Immature natural killer cell (primary cell): ENCODE data around the gene GRID1. TPM values are rescaled to one million over a fixed set of nuclear protein-coding genes. Genes with fewer than 3 reads are reported as not detected.

Experiments
- DNase-seq, 3 donors: peaks; one replicate each; pipeline ENCODE4 v3.0.0; 2022; ENCODE audit warnings: mixed read lengths in 1 of 3
- H3K27ac Mint-ChIP-seq, 6 donors: one replicate each; pipeline ENCODE4 v1.8.0; 2020; ENCODE audit warnings: mixed read lengths in 6 of 6, mild to moderate bottlenecking in 5 of 6, inconsistent platforms in 4 of 6, moderate library complexity in 3 of 6
- H3K27me3 Mint-ChIP-seq, 3 donors: one replicate each; pipeline ENCODE4 v1.8.0; 2020 to 2021; ENCODE audit warnings: low read depth in 3 of 3, mild to moderate bottlenecking in 3 of 3, mixed read lengths in 3 of 3, moderate library complexity in 3 of 3, inconsistent platforms in 1 of 3
- H3K36me3 Mint-ChIP-seq, 3 donors: one replicate each; pipeline ENCODE4 v1.8.0; 2020; ENCODE audit warnings: mixed read lengths in 3 of 3, inconsistent platforms in 2 of 3, mild to moderate bottlenecking in 2 of 3
- H3K4me1 Mint-ChIP-seq, 2 donors: one replicate each; pipeline ENCODE4 v1.8.0; 2020; ENCODE audit warnings: inconsistent platforms in 2 of 2, mild to moderate bottlenecking in 2 of 2, mixed read lengths in 2 of 2, moderate library complexity in 1 of 2
- H3K4me3 Mint-ChIP-seq, 5 donors: one replicate each; pipeline ENCODE4 v1.8.0; 2020; ENCODE audit warnings: mild to moderate bottlenecking in 5 of 5, mixed read lengths in 5 of 5, inconsistent platforms in 3 of 5, moderate library complexity in 3 of 5
- H3K9me3 Mint-ChIP-seq, 6 donors: one replicate each; pipeline ENCODE4 v1.8.0; 2020; ENCODE audit warnings: mild to moderate bottlenecking in 6 of 6, mixed read lengths in 6 of 6, inconsistent platforms in 4 of 6, moderate library complexity in 3 of 6
- polyA plus RNA-seq, 3 donors: library from polyadenylated mRNA; unstranded; fragments of 300-500 nt; fragmentation: Illumina TruSeq; gene quantifications; one replicate each; pipeline ENCODE4 v1.2.3, GENCODE V29; 2021

GRID1 gene
- polyA plus RNA-seq, 3 donors from 2014 or later, result not detected

DNA sequence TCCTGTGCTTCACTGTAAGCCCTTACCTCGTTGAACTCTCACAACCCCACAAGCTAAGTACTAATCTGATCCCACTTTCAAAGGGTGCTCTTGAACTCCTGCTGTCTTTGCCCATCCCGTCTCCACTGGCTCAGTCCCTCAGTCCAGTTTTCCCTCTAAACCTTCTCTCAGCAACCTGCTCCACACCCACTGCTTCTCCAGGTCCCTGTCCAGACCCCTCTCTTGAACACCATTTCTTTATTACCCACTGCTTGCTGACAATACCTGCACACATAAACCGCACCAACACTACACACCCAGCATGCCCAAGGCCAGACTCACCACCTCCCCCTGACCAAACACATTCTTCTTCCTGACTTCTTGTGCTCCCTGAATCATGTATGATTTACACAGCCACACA, 343.3 kb downstream of the GRID1 start:
- Mint-ChIP-seq H3K27me3 (no peaks in the 10 kb centered on the region), H3K4me3 (no peak overlapping the region), H3K36me3 (no peaks in the 10 kb centered on the region), H3K27ac (no peak overlapping the region), H3K4me1 (no peaks in the 10 kb centered on the region), H3K9me3 (no peaks in the 10 kb centered on the region)
- DNase-seq, result no peak

DNA sequence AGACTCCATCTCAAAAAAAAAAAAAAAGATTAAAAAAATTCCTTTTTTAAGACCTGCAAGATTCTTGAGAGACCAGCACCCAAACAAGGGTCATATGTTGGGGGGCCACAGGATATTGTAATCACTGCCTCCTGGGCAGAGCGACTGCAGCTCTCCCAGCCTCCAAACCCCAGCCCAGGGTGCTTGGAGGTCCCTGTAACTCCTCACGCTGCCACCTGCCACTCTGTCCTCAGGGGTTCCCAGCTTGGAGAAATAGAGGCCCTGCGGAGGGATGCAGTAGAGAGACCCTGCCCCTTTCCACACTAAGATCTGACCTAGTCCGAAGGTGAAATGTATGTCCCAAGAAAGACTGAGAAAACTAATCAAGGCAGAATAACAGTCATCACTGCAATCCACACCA, 343.7 kb downstream of the GRID1 start:
- Mint-ChIP-seq H3K36me3 (no peaks in the 10 kb centered on the region), H3K4me3 (no peak overlapping the region), H3K27ac (no peak overlapping the region), H3K9me3 (no peaks in the 10 kb centered on the region), H3K4me1 (no peaks in the 10 kb centered on the region), H3K27me3 (no peaks in the 10 kb centered on the region)
- DNase-seq, result no peak

DNA sequence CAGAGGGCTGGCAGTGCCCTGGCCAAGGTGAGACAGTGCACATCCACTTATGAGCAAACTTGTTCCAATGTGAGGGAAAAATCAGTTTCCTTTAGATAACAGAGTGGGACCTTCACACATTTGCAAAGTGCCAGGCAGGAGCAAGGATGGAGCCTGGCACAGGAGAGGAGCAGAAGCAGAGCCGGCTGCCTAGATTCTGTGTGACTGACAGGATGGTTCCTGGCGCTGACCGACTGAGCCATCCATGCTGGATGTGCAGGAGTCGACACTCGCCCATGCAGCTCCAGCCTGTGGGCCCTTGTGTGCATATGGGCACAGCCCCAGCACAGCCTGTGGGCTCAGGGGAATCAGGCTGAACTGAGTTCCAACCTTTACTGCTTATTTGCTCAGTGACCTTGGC, 346.5 kb downstream of the GRID1 start:
- Mint-ChIP-seq H3K36me3 (no peaks in the 10 kb centered on the region), H3K27me3 (peaks cover 0 to 3% (median 3%) of the 10 kb centered on the region in 3 donors), H3K9me3 (no peaks in the 10 kb centered on the region), H3K27ac (no peak overlapping the region), H3K4me1 (no peaks in the 10 kb centered on the region), H3K4me3 (no peak overlapping the region)
- no peak for DNase-seq

DNA sequence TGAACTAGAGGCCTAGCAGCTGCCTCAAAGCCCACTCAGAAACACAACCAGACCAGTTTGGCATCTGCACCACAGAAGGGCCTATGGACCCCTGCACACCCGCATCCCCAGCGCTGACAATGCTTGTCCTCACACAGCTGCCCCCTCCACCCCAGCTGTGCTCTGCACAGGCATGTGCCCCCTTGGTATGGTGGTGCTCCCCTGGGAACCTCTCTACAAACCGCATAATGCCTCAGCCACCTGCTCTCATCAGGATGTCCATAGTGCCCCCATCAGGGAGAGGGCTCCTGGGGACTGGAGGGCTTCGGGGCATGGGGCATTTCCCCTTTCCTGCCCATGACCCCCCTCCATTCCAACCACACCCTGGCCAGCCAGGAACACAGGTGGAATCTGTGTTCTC, 347.5 kb downstream of the GRID1 start:
- Mint-ChIP-seq H3K27ac (no peak overlapping the region), H3K27me3 (peaks cover 2 to 3% (median 3%) of the 10 kb centered on the region in 3 donors), H3K4me3 (no peak overlapping the region), H3K9me3 (no peaks in the 10 kb centered on the region), H3K36me3 (no peaks in the 10 kb centered on the region), H3K4me1 (no peaks in the 10 kb centered on the region)
- no peak for DNase-seq

DNA sequence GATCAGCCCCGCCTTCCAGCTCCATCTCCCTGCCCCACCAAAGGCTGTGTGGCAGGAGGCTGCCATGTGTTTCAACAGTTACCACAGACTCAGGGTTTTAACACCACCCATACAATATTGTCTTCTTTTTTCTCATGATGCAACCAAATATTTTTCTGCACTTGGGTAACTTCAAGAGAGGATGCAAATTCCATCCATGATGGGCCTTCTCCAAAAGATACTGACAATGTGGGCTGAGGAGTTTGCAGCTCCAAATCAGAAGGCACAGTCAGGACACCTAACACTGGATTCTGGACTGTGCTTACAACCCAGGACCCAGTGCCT, 347.9 kb downstream of the GRID1 start:
- Mint-ChIP-seq H3K4me3 (no peak overlapping the region), H3K27ac (no peak overlapping the region), H3K36me3 (no peaks in the 10 kb centered on the region), H3K27me3 (peaks cover 2 to 3% (median 3%) of the 10 kb centered on the region in 3 donors), H3K4me1 (no peaks in the 10 kb centered on the region), H3K9me3 (no peaks in the 10 kb centered on the region)
- no peak for DNase-seq

DNA sequence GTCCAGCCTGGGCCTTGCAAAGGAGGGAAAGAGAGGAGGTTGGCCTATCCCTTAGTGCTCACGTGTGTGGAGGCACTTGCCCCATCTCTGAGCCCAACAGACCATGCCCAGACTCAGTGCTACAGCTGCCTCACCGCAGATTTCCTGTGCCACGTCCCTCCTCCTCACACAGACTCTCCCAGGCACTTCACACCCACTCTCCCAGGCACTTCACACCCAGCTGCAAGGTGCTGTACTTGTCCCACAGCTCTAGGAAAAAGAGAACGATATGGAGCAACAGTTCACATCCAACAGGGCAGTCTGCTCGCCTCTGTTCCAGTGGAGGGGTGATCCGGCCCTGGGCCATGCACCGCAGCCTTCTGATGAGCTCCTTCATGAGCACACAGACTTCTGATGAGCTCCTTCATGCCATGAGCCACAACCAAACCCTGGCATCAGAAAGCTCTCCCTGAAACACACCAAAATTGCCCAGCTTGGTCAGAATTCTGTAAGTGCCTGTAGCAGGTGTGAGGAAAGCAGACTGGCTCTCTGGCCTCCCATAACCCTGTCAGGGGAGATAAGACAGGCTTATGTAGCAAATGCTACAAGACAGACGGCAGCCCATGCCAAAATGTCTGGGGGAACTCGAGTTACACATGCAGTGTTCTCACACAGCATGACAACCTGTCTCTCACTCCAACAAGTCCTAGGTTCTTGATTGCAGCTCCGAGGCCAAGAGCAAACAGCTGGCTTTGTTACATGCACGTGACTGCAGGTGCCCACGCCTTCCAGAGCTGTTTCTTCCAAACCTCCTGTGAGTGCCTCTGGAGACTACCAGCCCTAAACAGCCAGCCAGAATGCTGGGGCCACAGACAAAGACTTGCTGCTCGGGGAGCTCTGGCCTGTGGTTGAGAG, 348.5 kb downstream of the GRID1 start:
- Mint-ChIP-seq H3K27ac (no peak overlapping the region), H3K9me3 (no peaks in the 10 kb centered on the region), H3K4me3 (peak overlapping the region in 1 of 5 donors; percentile 28), H3K4me1 (no peaks in the 10 kb centered on the region), H3K27me3 (peaks cover 2 to 3% (median 3%) of the 10 kb centered on the region in 3 donors), H3K36me3 (no peaks in the 10 kb centered on the region)
- no peak for DNase-seq

DNA sequence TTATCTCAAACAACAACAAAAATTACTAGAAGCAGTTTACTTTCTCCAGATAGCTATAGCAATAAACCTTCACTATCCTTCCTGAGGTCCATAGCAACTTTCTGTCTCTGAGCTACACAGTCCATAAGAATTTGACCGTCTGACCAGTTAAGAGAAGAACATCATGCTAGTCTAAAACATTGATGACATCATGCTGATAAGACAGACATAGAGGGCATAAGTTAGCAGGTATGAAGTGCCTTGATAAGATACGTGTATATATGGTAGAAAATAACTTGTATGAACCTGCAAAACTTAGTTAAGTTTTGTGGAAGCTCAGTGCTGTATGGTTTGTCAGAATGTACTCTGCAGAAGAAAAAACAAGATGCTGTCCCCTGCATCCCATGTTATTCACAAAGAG, 353.0 kb downstream of the GRID1 start:
- Mint-ChIP-seq H3K4me3 (no peak overlapping the region), H3K9me3 (no peaks in the 10 kb centered on the region), H3K27ac (no peak overlapping the region), H3K36me3 (no peaks in the 10 kb centered on the region), H3K4me1 (no peaks in the 10 kb centered on the region), H3K27me3 (peaks cover 4% of the 10 kb centered on the region in 3 donors)
- no peak for DNase-seq

DNA sequence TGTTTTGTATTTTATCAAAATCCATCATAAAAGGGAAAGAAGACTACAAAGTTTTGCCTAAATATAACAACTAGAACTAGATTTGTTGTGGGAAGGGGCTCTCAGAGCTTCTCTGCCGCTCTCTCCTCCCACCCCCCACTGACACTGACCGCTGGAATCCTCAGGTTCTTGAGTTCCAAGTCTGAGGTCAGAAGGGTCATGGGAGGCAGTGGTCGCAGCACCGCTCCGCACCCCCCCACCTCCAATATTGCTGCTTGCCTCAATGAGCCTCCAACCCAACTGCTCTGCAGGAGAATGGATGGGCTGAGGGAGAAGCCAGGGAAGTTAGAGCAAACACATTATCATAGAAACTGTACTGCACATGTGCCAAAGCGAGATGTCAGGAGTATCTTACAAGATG, 359.4 kb downstream of the GRID1 start:
- Mint-ChIP-seq H3K27me3 (peaks cover 1 to 10% (median 2%) of the 10 kb centered on the region in 3 donors), H3K36me3 (no peaks in the 10 kb centered on the region), H3K27ac (no peak overlapping the region), H3K9me3 (no peaks in the 10 kb centered on the region), H3K4me1 (no peaks in the 10 kb centered on the region), H3K4me3 (no peak overlapping the region)
- no peak for DNase-seq

DNA sequence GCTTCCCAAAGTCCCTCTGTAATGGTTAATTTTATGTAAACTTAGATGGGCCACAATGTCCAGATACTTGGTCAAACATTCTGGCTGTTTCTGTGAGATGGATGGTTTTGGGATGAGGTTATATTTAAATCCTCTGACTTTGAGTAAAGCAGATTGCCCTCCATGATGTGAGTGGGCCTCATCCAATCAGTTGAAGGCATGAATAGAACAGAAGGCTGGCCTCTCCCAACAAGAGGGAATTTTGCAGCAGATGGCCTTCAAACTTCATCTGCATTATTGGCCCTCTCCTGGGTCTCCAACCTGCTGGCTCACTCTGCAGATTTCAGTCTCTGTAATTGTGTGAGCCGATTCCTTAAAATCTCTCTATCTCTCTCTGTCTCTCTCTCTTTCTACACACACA, 362.3 kb downstream of the GRID1 start:
- Mint-ChIP-seq H3K27ac (no peak overlapping the region), H3K27me3 (peaks cover 0 to 8% (median 0%) of the 10 kb centered on the region in 3 donors), H3K4me1 (no peaks in the 10 kb centered on the region), H3K9me3 (no peaks in the 10 kb centered on the region), H3K4me3 (no peak overlapping the region), H3K36me3 (no peaks in the 10 kb centered on the region)
- no peak for DNase-seq

DNA sequence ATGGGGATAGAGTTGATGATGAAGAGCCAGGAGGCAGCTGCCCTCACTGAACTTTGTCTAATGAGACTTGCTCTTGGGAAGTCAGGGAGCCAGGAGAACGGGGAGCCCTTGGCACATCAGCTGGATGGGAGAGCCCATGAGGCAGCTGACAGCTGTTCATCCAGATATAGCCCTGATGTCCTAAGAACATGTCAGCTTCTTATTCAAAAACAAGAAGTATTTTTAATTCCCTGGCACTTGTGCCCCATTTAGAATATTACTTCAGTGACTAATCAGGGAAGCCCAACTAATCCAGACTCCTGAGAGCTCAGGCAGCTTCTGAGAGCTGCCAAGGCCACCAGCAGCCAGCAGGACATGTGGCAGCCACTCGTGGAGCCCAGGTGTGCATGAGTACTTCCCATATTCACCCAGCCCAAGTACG, 363.4 kb downstream of the GRID1 start:
- no peak for DNase-seq
- Mint-ChIP-seq H3K36me3 (no peaks in the 10 kb centered on the region), H3K9me3 (no peaks in the 10 kb centered on the region), H3K4me3 (no peak overlapping the region), H3K27ac (no peak overlapping the region), H3K27me3 (peaks cover 0 to 8% (median 0%) of the 10 kb centered on the region in 3 donors), H3K4me1 (no peaks in the 10 kb centered on the region)

DNA sequence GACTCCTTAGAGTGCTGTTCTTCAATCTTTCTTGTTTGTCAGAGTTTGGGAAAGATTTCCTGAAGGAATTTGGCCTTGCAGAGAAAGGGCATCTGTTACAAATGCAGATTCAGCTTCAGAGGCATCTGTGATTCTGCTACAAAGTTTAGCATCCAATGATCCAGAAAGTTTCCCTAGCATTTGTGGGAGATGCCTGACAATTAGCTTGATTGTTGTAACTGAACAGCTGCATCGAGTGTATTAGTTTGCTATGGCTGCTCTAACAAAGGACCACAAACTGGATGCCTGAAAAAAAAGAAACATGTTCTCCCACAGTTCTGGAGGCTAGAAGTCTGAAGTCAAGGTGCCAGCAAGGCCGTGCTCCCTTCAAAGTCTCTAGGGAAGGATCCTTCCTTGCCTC, 365.1 kb downstream of the GRID1 start:
- Mint-ChIP-seq H3K9me3 (peaks cover 0 to 4% (median 0%) of the 10 kb centered on the region in 6 donors), H3K27me3 (peaks cover 0 to 9% (median 0%) of the 10 kb centered on the region in 3 donors), H3K27ac (no peak overlapping the region), H3K4me1 (no peaks in the 10 kb centered on the region), H3K36me3 (no peaks in the 10 kb centered on the region), H3K4me3 (no peak overlapping the region)
- no peak for DNase-seq

DNA sequence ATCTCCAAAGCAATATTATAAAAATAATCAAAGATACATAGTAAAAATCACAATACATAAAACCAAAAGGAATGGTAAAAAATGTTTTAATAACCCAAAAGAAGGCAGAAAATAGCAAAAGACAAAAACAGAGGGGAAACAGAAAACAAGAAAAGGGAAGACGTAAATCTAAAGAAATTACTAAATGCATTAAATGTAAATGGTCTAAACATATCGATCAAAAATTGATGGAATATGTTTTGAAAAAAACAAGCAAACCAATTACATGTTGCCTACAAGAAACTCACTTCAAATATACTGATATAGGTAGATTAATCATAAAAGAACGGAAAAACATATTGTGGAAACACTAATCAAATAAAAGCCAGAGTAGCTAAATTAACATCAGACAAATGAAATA, 369.1 kb downstream of the GRID1 start:
- no peak overlapping the region for H3K4me3 Mint-ChIP-seq
- no peak overlapping the region for H3K27ac Mint-ChIP-seq
- peaks cover 0 to 4% (median 0%) of the 10 kb centered on the region in 6 donors for H3K9me3 Mint-ChIP-seq
- H3K27me3 Mint-ChIP-seq, result peaks cover 0 to 4% (median 2%) of the 10 kb centered on the region in 3 donors
- no peaks in the 10 kb centered on the region for H3K36me3 Mint-ChIP-seq
- no peak for DNase-seq
- H3K4me1 Mint-ChIP-seq, result no peaks in the 10 kb centered on the region

DNA sequence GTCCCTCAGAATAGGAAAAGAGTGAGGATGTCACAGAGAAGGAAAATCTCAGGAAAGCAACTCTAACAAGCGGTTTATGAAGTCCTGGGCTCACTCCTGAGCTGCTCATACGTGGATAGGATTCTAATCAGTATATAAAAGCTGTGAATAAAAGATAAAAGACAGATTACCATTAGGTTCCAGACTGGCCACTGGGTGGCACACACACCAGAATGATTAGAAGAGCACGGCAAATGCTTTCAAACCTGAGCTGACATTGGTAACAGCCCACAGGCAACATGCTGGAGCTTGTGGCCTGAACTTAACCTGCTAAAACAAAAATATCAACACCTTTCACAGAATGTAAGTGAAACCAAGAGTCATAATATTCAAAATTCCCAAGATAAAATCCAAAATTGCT, 370.8 kb downstream of the GRID1 start:
- Mint-ChIP-seq H3K9me3 (peaks cover 0 to 4% (median 0%) of the 10 kb centered on the region in 6 donors), H3K4me3 (no peak overlapping the region), H3K36me3 (no peaks in the 10 kb centered on the region), H3K27me3 (peaks cover 0 to 4% (median 2%) of the 10 kb centered on the region in 3 donors), H3K27ac (no peak overlapping the region), H3K4me1 (no peaks in the 10 kb centered on the region)
- no peak for DNase-seq

DNA sequence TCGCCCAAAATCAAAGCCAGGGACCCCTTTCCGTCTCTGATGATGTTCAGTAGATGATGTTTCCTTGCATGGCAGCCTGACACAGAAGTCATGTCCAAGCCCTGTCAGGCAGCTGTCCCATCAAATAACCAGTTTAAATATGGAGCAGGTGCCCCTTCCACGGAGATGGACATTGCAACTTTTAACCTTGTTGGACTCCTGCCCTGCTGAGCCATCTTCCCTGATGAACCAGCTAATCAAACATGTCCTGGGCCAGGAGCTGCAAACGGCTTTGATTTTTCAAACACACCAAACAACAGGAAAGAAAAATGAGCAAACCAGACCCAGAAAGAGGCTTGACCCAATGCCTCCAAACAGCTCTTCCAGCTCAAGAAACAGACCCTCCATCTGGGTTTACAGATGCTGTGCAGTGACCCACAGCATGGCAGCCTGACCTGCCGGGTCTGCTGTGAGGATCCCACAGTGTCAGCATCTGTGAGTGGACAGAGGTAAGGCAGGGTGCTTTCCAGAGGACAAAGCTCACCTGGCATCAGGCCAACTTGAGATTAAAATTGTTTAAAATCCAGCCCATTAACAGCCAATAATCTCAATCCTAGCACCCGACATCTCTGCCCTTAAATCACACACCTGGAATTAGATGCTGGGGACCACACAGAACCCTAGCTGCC, 372.6 kb downstream of the GRID1 start:
- no peak overlapping the region for H3K27ac Mint-ChIP-seq
- H3K4me3 Mint-ChIP-seq, result no peak overlapping the region
- no peaks in the 10 kb centered on the region for H3K36me3 Mint-ChIP-seq
- no peaks in the 10 kb centered on the region for H3K4me1 Mint-ChIP-seq
- H3K27me3 Mint-ChIP-seq, result peaks cover 0 to 4% (median 3%) of the 10 kb centered on the region in 3 donors
- H3K9me3 Mint-ChIP-seq, result peaks cover 0 to 4% (median 0%) of the 10 kb centered on the region in 6 donors
- no peak for DNase-seq
